SK-N-DZ (cell line): ENCODE measurements around the gene PPP2R2C.
A peak's percentile ranks its signal among the peaks of the same experiment; 100 is the strongest.

Experiments used
- DNase-seq: peaks from one replicate; pipeline ENCODE4 v3.0.0-alpha.2; 2015; ENCODE audit warnings: low spot score

The PPP2R2C gene

DNA sequence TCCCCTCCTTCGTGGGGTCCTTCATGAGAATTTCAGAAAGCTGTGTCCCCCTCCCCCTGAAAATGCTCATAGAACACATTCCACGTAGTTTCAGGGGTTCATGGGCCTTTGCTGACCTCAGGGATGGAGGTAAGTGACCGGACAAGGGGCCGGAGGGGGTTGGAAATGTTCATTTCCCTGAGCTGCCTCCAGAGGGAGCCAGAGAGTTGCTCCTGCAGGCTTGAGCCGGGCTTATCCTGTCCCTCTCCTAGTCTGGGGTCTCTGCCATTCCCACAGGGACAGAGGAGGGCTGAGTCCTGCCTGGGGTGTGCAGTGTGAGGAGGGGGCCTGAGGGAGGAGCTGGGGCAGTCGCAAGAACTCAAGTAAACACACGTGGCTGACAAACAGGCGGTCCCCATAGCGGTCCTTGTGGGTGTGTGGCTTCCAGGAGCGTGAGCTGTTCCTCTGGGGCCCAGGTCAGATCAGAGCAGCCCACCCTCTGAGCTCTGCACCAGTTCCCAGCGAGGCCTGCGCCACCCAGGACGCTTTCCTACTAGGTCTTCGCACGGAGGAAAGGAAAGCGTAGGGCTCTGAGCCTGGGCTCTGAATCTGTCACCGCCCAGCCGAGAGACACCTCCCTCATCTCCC, 140.3 kb downstream of the PPP2R2C start:
- peak; percentile 47 for DNase-seq

DNA sequence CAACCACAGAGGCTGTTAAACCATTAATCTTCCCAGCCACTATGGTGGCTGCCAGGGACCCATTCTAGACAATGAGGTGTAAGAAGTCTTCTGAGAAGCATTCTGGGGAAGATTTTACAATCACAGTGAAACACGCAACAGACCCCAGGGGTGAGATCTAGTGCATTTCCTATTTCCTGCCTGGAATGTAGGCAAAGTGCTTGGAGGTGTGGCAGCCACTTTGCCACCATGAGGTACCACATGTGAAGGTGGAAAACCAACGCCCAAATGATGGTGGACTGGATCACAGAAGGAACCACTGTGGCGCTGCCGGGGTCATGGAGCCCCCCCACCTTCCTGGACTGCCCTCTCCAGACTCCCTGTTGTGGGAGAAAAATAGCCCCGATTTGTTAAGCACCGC, 140.9 kb downstream of the PPP2R2C start:
- DNase-seq = no peak

DNA sequence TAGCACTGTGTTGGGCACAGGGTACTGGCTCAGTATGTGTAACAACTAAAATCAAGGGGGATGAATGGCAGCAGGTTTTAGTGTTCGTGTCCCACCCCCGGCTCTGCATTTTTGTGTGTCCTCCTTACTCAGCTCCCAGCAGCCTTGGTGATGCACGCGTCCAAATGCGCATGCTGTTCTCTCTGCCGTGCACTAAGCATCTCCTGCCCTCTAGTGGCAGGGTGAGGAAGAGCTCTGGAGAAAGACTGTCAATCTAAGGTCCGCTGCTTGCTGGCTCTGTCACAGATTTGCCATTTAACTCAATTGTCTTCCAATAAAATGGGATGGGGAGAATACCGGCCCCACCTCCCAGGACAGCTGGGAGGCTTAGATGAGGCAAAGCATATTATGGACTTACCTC, 141.4 kb downstream of the PPP2R2C start:
- DNase-seq = no peak

DNA sequence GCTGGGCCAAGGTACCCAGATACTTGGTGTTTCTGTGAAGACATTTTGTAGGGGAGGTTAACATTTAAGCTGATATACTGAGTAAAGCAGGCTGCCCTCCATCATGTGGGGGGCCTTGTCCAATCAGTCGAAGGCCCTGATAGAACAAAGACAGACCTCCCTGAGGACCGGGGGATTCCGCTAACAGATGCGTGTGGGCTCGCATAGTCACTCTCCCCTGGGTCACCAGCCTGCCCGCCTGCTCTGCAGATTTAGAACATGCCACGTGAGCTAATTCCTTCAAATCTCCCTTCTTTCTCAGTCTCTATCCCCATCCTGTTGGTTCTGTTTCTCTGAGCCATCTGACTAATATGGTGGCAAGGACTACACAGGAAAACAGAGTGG, 142.0 kb downstream of the PPP2R2C start:
- no peak for DNase-seq

DNA sequence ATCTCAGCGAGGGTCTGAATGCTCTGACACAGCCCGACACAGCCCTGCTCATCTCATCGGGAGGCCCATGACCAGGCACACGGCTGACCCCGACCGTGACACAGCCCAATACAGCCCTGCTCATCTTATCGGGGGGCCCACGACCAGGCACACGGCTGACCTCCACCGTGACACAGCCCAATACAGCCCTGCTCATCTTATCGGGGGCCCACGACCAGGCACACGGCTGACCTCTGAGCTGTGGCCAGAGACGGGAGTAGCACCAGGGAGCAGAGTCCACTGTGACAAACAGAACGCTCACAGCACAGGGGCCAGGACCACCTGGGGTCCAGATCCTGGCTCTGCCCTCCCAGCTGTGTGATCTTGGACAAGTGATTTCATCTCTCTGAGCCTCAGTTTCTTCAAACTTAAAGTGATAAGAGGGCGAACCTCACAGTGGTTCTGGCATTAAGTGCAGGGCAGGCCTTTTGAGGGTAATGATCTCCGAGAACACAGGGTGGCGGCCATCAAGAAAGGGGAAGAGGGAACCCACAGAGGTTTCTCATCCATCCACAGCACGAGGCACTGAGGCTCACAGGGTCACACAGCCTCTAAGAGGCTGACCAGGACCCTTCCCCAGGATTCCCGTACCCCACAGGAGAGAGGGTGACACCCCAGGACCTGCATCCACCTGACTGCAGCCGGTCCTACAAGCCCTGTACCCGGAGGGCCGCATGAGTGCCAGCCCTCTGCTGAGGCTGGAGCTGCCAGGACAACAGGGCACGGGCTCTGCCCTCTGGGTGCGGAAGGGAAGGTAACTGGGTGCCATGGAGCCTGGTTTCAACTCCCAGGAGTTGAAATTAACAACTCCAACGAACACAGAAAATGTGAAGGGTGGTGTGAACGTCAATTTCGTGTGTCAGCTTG, 142.7 kb downstream of the PPP2R2C start:
- no peak for DNase-seq

DNA sequence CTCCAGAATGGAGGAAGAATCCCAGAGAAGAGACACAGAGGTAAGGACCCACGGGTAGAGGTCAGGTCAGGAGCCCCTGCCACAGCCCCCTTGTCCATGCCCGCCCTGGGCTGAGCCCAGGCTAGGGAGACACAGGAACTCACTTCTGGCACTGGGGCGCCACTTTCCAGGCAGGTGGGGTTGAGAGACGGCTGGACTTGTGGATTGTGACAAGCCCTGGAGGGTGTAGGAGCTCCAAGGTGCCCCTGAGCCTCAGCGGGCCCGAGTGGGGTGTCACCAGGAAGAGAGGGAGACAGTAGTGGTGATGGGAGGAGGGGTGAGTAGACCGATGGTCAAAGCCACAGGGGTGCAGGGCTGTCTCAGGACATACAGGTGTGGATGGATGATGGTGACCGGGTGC, 143.9 kb downstream of the PPP2R2C start:
- DNase-seq = no peak

DNA sequence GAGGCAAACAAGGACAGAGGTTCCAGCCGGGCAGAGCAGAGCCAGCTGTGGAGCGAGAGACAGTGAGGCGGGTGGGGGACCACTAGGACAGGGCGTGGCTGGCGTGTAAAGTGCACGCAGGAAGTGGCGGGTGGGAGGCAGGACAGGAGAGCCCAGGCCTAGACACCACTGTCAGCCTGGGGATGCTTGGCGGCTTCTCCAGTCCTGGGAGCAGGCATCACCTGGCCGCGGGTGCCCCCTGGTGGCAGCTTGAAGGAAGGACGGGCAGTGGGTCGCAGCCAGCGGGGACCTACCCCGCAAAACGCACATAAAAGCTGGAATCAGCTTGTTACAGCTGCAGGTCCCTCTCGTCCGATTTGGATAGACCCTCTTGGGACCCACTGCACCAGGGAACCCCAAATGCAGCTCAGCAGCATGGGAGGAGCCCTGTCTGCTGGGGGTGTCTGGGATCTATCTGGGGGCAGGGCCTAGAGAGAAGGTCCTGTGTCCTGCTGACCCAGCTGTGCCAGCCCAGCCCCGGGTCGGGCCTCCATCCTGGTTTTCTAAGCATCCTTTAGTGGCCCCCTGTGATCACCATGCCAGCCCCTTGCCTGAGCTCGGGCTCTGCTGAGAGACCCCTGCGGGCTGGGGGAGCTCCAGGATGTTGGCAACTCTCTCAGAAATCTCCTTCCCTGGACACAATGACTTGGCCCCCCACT, 145.0 kb downstream of the PPP2R2C start:
- peak; percentile 71 for DNase-seq

DNA sequence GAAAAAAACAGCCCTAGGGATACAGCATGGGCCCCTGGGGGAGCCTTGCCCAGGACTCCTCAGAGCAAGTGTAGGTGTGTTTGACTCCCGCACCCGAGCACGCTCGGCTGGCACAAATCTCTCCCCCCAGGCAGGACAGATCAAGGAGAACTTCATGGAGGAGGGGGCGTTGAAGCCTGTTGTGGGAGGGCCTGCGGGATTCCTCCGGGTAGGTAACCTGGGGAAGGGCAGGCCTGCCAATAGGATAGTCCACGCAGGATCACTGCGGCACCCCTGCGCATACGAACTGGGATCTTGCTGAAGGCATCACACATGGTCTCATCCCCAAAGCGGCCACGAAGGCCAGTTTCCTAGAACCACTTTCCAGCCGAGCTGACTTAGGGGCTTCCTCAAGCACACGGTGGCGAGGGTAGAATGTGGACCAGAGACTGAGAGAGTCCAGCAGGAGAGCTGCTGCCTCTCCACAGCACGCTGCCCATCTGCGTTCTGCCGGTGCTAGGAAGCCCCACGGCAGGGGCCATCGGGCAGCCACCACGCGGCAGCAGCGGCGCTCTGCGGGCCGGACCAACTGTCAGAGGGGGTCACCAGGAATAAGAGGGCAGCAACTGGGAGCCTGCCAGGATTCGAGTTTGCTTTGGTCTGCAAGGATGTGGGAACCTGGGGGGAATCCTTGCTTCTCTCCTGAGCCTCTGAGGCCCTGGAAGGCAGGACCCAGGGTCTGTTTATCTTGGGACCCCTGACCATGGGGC, 145.9 kb downstream of the PPP2R2C start:
- no peak for DNase-seq

DNA sequence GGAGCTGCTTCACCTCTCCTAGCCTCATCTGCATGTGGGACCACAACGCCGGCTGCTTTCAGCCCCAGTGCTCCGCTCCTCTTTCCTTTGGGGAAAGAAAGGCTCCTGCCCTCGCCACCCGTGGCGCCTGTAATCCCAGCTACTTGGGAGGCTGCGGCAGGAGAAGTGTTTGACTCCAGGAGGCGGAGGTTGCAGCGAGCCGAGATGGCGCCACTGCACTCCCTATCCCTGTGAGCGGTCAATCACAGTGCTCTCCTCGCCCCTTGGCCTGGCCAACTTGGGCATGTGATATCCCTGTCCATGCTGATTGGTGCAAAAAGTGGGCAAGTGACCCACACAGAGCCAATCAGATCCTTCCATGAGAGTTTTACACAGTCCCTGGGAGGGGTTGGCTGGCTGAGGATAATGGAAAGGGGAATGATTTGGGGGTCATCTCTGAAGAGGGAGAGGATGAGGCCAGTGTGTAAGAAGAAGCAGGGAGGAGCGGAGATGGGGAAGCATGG, 146.6 kb downstream of the PPP2R2C start:
- no peak for DNase-seq

DNA sequence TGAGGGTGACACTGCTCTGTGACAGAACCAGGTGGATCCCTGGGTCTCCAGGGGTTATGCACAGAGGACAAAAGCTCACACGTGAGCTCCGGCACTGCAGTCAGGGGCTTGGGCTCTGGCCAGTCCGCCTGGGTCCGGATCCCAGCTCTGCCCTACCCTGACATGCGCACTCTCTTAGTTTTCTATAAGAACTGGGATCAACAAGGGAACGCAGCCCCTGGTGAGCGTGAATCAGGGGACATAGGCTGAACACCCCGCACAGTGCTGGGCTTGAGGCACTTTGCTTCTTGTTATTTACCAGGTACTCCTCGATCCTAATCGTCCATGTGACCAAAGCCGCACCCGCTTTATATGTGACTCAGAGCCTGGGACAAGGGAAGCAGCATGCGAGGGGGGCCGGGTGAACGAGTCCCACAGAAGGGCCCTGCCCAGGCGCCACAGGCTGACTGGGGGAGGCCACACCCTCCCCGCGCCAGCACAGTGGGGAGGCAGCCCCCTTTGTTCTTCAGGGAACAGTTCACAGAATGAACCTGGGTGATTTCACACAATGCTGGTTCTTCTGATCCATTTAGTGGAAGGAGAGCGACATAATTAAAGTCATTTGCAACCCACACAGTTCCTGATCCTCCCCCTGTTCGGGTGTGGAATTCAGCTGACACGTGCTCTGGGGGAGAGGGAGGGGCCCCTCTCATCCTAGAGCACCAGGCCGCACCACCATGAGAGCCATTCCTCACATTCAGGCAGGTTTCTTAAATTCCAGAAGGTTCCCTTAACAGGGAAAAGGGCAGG, 147.2 kb downstream of the PPP2R2C start:
- no peak for DNase-seq

DNA sequence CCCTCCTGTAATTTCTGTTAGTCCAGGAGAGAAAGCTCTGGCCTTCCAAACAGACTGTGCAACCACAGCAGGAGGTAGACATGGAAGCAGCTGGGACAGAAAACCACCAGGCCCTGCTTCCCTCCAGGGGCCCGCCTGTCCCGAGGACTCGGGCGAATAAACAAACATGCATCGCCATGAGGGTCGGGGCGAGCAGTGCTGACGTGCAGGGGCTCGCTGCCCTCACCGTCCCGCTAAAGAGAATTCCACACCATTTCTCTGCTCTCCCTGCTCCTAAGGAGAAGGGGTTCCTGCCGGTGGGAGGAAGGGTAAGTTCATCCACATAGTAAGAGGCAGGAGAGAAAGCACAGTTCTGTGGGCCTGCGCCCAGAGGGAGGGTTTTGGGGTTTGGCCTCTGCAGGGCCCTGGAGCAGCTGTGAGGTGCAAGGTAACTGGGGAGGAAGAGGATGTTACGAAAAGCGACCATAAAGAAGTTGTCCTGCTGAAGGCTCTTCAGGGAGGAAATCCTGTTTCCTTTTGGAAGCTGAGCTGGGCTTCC, 147.9 kb downstream of the PPP2R2C start:
- DNase-seq = no peak

DNA sequence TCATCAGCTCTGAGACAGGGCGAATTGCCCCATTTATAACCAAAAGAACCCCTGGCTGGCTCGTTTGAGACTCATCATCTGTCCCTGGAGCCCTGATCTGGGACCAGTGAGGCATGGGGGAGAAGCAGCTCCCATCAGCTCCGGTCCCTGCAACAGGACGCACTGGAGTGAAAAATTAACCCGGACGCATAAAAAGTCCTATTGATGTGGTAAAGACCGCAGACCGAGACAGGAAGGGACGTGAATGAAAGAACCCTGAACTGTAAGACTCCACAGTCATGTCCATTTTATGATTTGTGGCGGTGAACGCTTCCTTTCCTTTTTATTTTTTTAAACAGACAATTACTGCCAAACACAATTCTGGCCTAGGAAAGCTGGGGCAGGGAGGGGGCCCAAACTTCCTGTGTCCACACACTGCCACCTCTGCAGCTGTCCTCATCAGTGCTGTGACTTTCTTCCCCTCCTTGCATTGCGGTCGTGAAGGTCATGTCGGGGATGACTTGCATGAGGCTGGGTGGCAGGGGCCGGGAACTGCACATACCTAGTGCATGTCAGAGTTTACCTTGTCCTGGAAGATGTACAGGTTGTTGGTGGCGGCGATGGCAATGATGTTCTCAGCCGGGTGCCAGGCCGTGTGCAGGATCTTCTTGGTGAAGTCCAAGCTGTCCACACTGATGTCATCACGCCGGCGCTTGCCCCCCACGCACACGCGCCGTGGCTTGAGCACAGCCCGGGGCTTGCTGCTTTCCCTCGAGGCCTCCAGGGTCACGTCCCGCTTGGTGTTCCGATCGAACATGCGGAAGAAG, 149.4 kb downstream of the PPP2R2C start:
- DNase-seq = no peak

DNA sequence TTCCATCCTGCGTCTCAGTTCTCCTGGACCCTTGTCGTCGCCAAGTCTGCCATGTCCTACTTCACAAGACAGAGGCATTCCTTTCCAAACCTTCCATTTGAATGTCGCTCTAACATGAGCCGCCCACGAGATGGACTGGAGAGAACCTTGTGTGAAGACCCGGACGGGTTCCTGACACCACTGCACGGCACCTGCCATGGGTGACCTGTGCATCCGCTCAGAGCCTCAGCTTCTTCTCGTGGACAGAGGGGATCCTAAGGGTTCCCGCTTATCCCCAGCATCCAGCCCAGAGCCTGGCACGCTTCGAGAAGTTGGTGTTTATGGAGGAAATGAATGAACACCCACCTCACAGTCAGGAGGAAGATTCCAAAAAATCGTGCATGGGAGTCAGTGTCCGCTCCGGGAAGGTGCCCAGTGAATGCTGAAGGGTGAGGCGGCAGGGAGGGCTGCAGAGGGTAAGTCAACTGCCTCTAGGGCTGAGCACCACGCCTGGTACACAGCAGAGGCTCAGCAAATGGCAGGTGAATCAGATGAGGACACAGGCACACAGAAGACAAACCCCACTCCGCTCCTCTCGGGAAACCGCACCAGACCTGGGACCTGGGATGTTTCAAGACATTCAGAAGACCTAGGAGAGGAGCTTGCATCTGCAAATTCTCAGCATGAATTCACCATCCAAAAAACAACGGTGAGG, 150.2 kb downstream of the PPP2R2C start:
- DNase-seq = no peak

DNA sequence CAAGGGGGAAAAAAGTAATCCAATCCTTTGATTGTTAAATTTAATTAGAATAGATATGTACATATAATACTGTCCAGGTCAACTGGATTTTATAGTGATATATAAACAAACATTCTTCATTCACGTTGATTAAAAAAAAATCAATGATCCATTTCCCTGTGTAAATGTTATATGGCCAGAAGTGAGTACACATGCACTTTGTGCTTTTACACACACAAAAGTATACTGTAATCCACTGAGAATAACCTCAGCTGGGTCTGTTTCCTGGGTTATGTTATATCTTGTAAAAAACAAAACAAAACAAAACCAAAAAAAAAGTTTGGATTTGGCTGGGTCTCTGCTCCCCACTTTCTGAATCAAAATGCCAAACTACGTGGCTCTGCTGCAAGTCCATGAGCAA, 151.1 kb downstream of the PPP2R2C start:
- DNase-seq = no peak

DNA sequence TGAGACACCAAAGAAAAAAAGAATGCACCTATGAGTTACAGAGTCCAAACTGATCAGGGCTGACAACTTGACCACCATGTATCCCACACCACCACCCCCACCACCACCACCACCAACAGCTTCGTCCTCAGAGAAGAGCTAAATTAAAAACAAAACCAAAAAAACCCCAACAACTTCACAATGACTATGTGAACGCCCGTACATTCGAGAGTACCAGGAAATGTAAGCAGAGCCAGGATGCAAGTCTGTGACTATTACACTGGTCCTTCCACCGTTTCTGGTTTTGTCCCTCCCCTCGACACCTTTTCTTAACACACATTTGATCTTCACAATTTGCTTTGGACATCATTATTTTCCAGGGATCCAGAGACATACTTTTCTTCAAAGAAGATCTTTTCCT, 151.8 kb downstream of the PPP2R2C start:
- no peak for DNase-seq

DNA sequence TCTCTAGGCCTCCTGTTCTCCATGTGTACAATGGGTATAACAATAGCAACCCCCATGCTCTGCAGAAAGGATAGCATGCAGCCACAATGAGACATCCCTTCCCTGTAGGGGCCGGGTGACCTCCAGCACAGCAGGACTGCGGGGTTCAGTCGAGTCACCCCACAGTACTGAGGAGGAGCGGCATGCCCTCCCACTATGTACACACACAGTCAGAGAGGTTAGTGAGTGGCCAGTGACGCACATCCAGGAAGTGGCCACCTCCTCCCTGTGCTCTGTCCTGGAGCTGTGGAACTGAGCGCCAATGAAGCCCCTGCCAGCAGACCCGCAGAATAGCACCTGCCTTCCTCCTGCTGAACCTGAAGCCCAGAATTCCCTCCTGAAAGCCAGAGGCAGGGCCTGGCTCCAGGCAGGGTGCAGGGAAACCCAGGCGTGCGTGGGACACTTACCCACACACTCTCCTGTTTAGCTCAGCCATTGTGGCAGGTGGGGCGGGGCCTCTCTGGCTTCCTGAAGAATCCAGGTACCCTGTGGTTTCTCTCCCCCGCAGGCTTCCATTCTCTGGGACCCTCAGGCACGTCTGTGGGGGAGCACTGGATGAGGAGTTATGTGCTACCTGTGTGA, 152.8 kb downstream of the PPP2R2C start:
- DNase-seq = no peak

DNA sequence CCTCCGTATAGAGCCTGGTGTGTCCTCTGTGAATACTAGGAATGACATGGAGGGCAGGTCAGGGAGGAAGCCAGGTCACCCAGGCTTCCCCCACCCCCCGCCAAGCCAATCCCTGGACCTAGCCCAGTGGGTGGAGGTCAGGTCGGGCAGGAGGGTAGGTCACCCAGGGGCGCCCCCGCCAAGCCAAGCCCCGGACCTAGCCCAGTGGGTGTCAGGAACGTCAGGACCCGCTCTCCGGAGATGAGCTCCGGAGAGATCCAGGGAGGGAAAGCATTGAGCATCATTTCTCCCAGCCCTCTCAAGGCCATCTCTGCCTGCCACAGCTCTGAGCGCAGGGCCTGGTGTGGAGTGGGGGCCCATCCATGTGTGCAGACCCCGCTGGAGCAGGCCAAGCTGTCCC, 154.2 kb downstream of the PPP2R2C start:
- DNase-seq = no peak

DNA sequence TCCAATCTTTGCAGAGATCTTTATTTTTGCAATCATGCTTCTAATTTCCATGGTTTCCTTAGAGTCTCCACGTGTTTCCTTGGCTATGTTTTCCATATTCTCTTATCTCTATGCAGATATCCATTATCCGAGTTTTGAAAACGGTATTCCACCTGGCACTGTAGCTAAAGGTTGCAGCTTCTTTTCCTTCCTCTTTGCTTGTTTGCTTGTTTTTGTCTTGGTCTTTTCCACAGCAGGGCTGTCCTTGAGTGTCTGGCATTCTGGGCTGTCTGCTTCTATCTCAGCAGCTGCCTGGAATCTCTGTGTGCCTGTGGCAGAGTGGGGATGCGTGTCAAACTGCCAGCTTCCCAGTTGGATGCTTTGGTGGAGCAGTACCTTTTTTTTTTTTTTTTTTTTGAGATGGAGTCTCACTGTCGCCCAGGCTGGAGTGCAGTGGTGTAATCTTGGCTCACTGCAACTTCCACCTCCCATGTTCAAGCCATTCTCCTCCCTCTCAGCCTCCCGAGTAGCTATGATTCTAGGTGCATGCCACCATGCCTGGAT, 155.9 kb downstream of the PPP2R2C start:
- DNase-seq = no peak
